ENCODE data around the gene HEATR3. TPM values are rescaled to one million over a fixed set of nuclear protein-coding genes. Genes with fewer than 3 reads are reported as not detected.
"Not testable (repeated sequence)": the region's sequence is repeated elsewhere in the genome, so short reads cannot be mapped to it uniquely, and the experiment has no call there.

HEATR3 gene
- total RNA-seq, 2 donors from 2014 or later, result 18.8 to 22.7 TPM

- no peaks in the 10 kb centered on the region for H3K9me3 ChIP-seq
- intact Hi-C loops (cut with DNase I), result no loop called here
Observed at GRCh38 chr16:50121721-50122445, 56.1 kb downstream of the HEATR3 start.

GRCh38 chr16:50123417-50123816 lies 57.6 kb downstream of the HEATR3 start:
- intact Hi-C loops (cut with DNase I), result no loop called here
- H3K9me3 ChIP-seq, result no peaks in the 10 kb centered on the region
- 79% methylated on average over 1 of the region's 1 CpG for WGBS
- TF ChIP-seq CTCF (IDR thresholded peaks at IDR 0.05) (no peak), POLR2A (IDR thresholded peaks at IDR 0.05) (no peak), POLR2AphosphoS5 (IDR thresholded peaks at IDR 0.05) (no peak)
- no peak overlapping the region for H3K27ac ChIP-seq
- no peak overlapping the region for H3K4me3 ChIP-seq
- H3K27me3 ChIP-seq (replicated peaks; ENCODE audit: insufficient read depth), result no peaks in the 10 kb centered on the region
- no peaks in the 10 kb centered on the region for H3K36me3 ChIP-seq
- no peaks in the 10 kb centered on the region for H3K4me1 ChIP-seq (replicated peaks)
- DNase-seq (ENCODE audit: low spot score), result no peak

More at GRCh38 chr16:50121721-50122445, 56.1 kb downstream of the HEATR3 start:
- WGBS, result 66% methylated on average over 14 of the region's 14 CpGs
- H3K27me3 ChIP-seq (replicated peaks; ENCODE audit: insufficient read depth), result no peaks in the 10 kb centered on the region
- no peak for TF ChIP-seq CTCF (IDR thresholded peaks at IDR 0.05)
- TF ChIP-seq POLR2AphosphoS5 (IDR thresholded peaks at IDR 0.05), result no peak
- no peak for TF ChIP-seq POLR2A (IDR thresholded peaks at IDR 0.05)
- H3K4me3 ChIP-seq, result no peak overlapping the region
- no peaks in the 10 kb centered on the region for H3K36me3 ChIP-seq
- no peaks in the 10 kb centered on the region for H3K4me1 ChIP-seq (replicated peaks)
- no peak for DNase-seq (ENCODE audit: low spot score)
- H3K27ac ChIP-seq, result no peak overlapping the region

GRCh38 chr16:50124769-50125168 lies 59.0 kb downstream of the HEATR3 start:
- Histone ChIP-seq H3K9me3 (no peaks in the 10 kb centered on the region), H3K27ac (no peak overlapping the region), H3K27me3 (replicated peaks; ENCODE audit: insufficient read depth) (no peaks in the 10 kb centered on the region), H3K4me1 (replicated peaks) (no peaks in the 10 kb centered on the region), H3K36me3 (no peaks in the 10 kb centered on the region), H3K4me3 (no peak overlapping the region)
- no peak for TF ChIP-seq POLR2AphosphoS5 (IDR thresholded peaks at IDR 0.05)
- no peak for TF ChIP-seq CTCF (IDR thresholded peaks at IDR 0.05)
- no peak for TF ChIP-seq POLR2A (IDR thresholded peaks at IDR 0.05)
- WGBS, result 91% methylated on average over 2 of the region's 2 CpGs
- DNase-seq (ENCODE audit: low spot score), result no peak
- intact Hi-C loops (cut with DNase I), result no loop called here

GRCh38 chr16:50126183-50126582 lies 60.4 kb downstream of the HEATR3 start:
- intact Hi-C loops (cut with DNase I), result no loop called here
- Histone ChIP-seq H3K9me3 (no peaks in the 10 kb centered on the region), H3K4me1 (replicated peaks) (no peaks in the 10 kb centered on the region), H3K4me3 (no peak overlapping the region), H3K36me3 (no peaks in the 10 kb centered on the region), H3K27ac (no peak overlapping the region), H3K27me3 (replicated peaks; ENCODE audit: insufficient read depth) (no peaks in the 10 kb centered on the region)
- WGBS, result 90% methylated on average over 4 of the region's 4 CpGs
- TF ChIP-seq POLR2AphosphoS5 (IDR thresholded peaks at IDR 0.05) (no peak), CTCF (IDR thresholded peaks at IDR 0.05) (no peak), POLR2A (IDR thresholded peaks at IDR 0.05) (no peak)
- no peak for DNase-seq (ENCODE audit: low spot score)

- H3K4me1 ChIP-seq (replicated peaks); H3K9me3 ChIP-seq; H3K27ac ChIP-seq; H3K27me3 ChIP-seq (replicated peaks; ENCODE audit: insufficient read depth); H3K4me3 ChIP-seq; DNase-seq (ENCODE audit: low spot score); intact Hi-C loops (cut with DNase I); H3K36me3 ChIP-seq: not testable (repeated sequence)
- WGBS, result 92% methylated on average over 7 of the region's 7 CpGs
Observed at GRCh38 chr16:50132571-50132970, 66.8 kb downstream of the HEATR3 start.

Measured in prostate gland (tissue), 2 donors.